PC-9 (cell line): ENCODE data around the gene HIBCH.

Experiments used
- CTCF ChIP-seq: fragments of 200-600 bp; sonication (generic); conservative IDR thresholded peaks from 2 replicates; pipeline ENCODE4 v1.6.1; 2017; ENCODE audit warnings: mixed run types, antibody characterized with exemption, mild to moderate bottlenecking, moderate library complexity
- EZH2 ChIP-seq: fragments of 200-600 bp; sonication (generic); IDR thresholded peaks from 2 replicates; pipeline ENCODE4 v1.8.0; 2017; ENCODE audit warnings: antibody characterized with exemption, low read depth

- no peak for TF ChIP-seq CTCF
- no peak for TF ChIP-seq EZH2
Measured at GRCh38 chr2:190250421-190250820, 69.2 kb downstream of the HIBCH start.
